Measurements from ENCODE around the gene ATP11A.
"Not testable (repeated sequence)": the region's sequence is repeated elsewhere in the genome, so short reads cannot be mapped to it uniquely, and the experiment has no call there.

The ATP11A gene

GRCh38 chr13:112850273-112850672 lies 160.4 kb downstream of the ATP11A start:
- Mint-ChIP-seq H3K27ac (no peak overlapping the region), H3K9me3 (no peaks in the 10 kb centered on the region), H3K4me1 (peaks cover 4% of the 10 kb centered on the region), H3K27me3 (no peaks in the 10 kb centered on the region), H3K36me3 (ENCODE audit: low read depth) (peaks cover 28% of the 10 kb centered on the region), H3K4me3 (no peak overlapping the region)
- no peak for ATAC-seq
- no peak for DNase-seq

- Mint-ChIP-seq H3K36me3 (ENCODE audit: low read depth) (peaks cover 35% of the 10 kb centered on the region), H3K9me3 (no peaks in the 10 kb centered on the region), H3K4me1 (peaks cover 4% of the 10 kb centered on the region), H3K27me3 (no peaks in the 10 kb centered on the region), H3K4me3 (no peak overlapping the region), H3K27ac (no peak overlapping the region)
- DNase-seq (no peak), ATAC-seq (no peak)
Measured at GRCh38 chr13:112851107-112852038, 161.5 kb downstream of the ATP11A start.

- ATAC-seq (no peak), DNase-seq (no peak)
- peaks cover 38% of the 10 kb centered on the region for H3K36me3 Mint-ChIP-seq (ENCODE audit: low read depth)
- H3K4me1 Mint-ChIP-seq: peaks cover 4% of the 10 kb centered on the region
- no peaks in the 10 kb centered on the region for H3K27me3 Mint-ChIP-seq
- no peak overlapping the region for H3K4me3 Mint-ChIP-seq
- H3K9me3 Mint-ChIP-seq: no peaks in the 10 kb centered on the region
- no peak overlapping the region for H3K27ac Mint-ChIP-seq
Measured at GRCh38 chr13:112852392-112852791, 162.6 kb downstream of the ATP11A start.

DNA sequence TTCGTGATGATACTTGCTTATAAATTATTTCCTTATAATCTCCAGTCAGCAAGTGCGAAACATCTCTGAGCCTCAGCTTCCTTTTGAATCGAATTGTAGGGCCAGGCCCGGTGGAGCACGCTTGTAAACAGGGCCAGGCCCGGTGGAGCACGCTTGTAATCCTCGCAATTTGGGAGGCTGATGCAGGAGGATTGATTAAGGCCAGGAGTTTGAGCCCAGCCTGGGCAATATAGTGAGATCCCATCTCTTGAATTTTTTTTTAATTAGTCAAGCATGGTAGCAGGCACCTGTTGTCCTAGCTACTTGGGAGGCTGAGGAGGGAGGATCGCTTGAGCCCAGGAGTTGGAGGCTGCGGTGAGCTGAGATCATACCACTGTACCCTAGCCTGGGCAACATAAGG lies 163.0 kb downstream of the ATP11A start:
- ATAC-seq (no peak), DNase-seq (no peak)
- Mint-ChIP-seq H3K27ac (no peak overlapping the region), H3K36me3 (ENCODE audit: low read depth) (peaks cover 39% of the 10 kb centered on the region), H3K4me3 (no peak overlapping the region), H3K4me1 (peaks cover 4% of the 10 kb centered on the region), H3K9me3 (no peaks in the 10 kb centered on the region), H3K27me3 (no peaks in the 10 kb centered on the region)

- Mint-ChIP-seq H3K27me3 (no peaks in the 10 kb centered on the region), H3K36me3 (ENCODE audit: low read depth) (peaks cover 42% of the 10 kb centered on the region), H3K9me3 (no peaks in the 10 kb centered on the region), H3K27ac (no peak overlapping the region), H3K4me3 (no peak overlapping the region), H3K4me1 (no peaks in the 10 kb centered on the region)
- ATAC-seq (no peak), DNase-seq (no peak)
Measured at GRCh38 chr13:112854321-112854720, 164.5 kb downstream of the ATP11A start.

DNA sequence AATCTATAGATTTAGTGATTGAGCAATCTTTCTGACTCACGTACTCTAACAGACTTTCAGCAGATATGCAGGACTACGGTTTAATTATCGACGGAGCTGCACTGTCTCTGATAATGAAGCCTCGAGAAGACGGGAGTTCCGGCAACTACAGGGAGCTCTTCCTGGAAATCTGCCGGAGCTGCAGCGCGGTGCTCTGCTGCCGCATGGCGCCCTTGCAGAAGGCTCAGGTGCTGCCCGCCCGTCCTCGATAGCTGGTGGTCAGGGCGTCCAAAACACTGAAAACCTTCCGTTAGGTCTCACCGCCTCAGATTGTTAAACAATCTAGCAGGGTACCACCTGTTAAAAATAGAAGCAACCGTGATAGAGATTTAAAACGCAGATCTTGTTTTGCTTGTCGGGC lies 166.0 kb downstream of the ATP11A start:
- Mint-ChIP-seq H3K36me3 (ENCODE audit: low read depth) (peaks cover 45% of the 10 kb centered on the region), H3K4me1 (no peaks in the 10 kb centered on the region)

GRCh38 chr13:112857914-112858490 lies 168.2 kb downstream of the ATP11A start:
- H3K27ac Mint-ChIP-seq: no peak overlapping the region
- no peaks in the 10 kb centered on the region for H3K27me3 Mint-ChIP-seq
- no peaks in the 10 kb centered on the region for H3K4me1 Mint-ChIP-seq
- no peak overlapping the region for H3K4me3 Mint-ChIP-seq
- DNase-seq: no peak
- H3K36me3 Mint-ChIP-seq (ENCODE audit: low read depth): peaks cover 48% of the 10 kb centered on the region
- no peaks in the 10 kb centered on the region for H3K9me3 Mint-ChIP-seq
- ATAC-seq: no peak

More for the DNA sequence above, 166.0 kb downstream of the ATP11A start:
- H3K4me3 Mint-ChIP-seq: no peak overlapping the region
- no peak for DNase-seq
- no peaks in the 10 kb centered on the region for H3K9me3 Mint-ChIP-seq
- H3K27me3 Mint-ChIP-seq: no peaks in the 10 kb centered on the region
- no peak overlapping the region for H3K27ac Mint-ChIP-seq
- no peak for ATAC-seq

GRCh38 chr13:112859128-112859816 lies 169.4 kb downstream of the ATP11A start:
- H3K27me3 Mint-ChIP-seq: no peaks in the 10 kb centered on the region
- H3K27ac Mint-ChIP-seq: no peak overlapping the region
- no peaks in the 10 kb centered on the region for H3K4me1 Mint-ChIP-seq
- H3K9me3 Mint-ChIP-seq: no peaks in the 10 kb centered on the region
- H3K4me3 Mint-ChIP-seq: no peak overlapping the region
- no peak for ATAC-seq
- peaks cover 42% of the 10 kb centered on the region for H3K36me3 Mint-ChIP-seq (ENCODE audit: low read depth)
- no peak for DNase-seq

DNA sequence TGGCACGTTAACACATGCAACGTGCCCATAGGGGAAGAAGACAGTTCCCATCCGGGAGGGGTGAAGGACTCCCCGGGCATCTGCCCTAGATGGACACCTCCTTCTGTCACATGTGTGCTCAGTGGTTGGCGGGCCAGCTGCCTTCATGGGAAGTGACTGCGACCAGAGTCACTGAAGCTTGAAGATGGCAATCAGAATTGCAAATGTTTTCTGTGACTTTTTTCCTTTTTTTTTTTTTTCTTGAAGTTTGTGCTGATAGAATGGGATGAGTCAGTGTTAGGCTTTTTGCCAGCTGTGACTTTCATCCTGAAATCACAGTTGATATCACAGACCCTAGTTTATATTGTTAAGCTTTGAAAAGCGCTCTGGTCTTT lies 170.0 kb downstream of the ATP11A start:
- Mint-ChIP-seq H3K27me3 (no peaks in the 10 kb centered on the region), H3K4me3 (no peak overlapping the region), H3K9me3 (no peaks in the 10 kb centered on the region), H3K4me1 (no peaks in the 10 kb centered on the region), H3K36me3 (ENCODE audit: low read depth) (peaks cover 42% of the 10 kb centered on the region), H3K27ac (no peak overlapping the region)
- no peak for DNase-seq
- no peak for ATAC-seq

DNA sequence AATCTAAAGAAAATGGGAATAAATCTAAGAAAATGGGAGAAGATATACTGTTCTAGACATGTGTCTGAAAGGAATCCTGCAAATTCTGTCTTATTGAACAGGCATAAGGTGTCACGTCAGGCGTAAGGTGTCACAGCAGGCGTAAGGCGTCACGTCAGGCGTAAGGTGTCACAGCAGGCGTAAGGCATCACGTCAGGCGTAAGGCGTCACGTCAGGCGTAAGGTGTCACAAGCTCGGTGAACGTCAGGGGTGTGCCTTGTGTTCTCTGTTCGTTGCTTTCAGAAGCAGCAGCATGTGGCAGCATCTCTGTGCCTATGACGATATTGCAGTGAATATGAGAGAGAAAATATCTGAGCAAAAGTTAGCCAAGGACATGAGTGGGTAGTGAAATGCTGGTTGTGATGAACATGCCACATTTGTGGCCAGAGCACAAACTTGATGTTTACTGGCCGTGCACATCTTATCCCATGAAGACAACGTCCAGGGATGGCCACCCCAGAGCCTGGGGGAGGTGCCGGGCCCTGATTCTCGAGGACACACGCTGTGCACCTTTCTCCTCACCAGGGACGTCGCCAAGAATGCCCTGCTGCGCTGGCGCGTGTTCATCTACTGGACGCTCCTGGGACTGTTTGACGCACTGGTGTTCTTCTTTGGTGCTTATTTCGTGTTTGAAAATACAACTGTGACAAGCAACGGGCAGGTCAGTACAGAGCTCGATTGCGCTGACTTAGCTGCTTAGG lies 172.2 kb downstream of the ATP11A start:
- no peaks in the 10 kb centered on the region for H3K27me3 Mint-ChIP-seq
- peaks cover 32% of the 10 kb centered on the region for H3K36me3 Mint-ChIP-seq (ENCODE audit: low read depth)
- DNase-seq (no peak), ATAC-seq (no peak)
- no peak overlapping the region for H3K27ac Mint-ChIP-seq
- no peaks in the 10 kb centered on the region for H3K4me1 Mint-ChIP-seq
- H3K9me3 Mint-ChIP-seq: no peaks in the 10 kb centered on the region
- no peak overlapping the region for H3K4me3 Mint-ChIP-seq

DNA sequence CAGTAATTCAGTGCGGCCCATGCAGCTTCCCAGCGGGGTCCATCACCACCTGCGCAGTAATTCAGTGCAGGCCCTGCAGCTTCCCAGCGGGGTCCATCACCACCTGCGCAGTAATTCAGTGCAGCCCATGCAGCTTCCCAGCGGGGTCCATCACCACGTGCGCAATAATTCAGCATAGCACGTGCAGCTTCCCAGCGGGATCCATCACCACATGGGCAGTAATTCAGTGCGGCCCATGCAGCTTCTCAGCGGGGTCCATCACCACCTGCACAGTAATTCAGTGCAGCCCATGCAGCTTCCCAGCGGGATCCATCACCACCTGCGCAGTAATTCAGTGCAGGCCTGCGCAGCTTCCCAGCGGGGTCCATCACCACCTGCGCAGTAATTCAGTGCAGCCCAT lies 173.5 kb downstream of the ATP11A start:
- H3K27ac Mint-ChIP-seq, H3K4me1 Mint-ChIP-seq, H3K4me3 Mint-ChIP-seq, H3K9me3 Mint-ChIP-seq, ATAC-seq, DNase-seq, H3K27me3 Mint-ChIP-seq: not testable (repeated sequence)
- peaks cover 26% of the 10 kb centered on the region for H3K36me3 Mint-ChIP-seq (ENCODE audit: low read depth)

- H3K9me3 Mint-ChIP-seq, H3K4me1 Mint-ChIP-seq, H3K4me3 Mint-ChIP-seq, ATAC-seq, H3K27ac Mint-ChIP-seq, DNase-seq, H3K27me3 Mint-ChIP-seq: not testable (repeated sequence)
- H3K36me3 Mint-ChIP-seq (ENCODE audit: low read depth): peaks cover 20% of the 10 kb centered on the region
Measured at GRCh38 chr13:112865478-112865877, 175.6 kb downstream of the ATP11A start.

DNA sequence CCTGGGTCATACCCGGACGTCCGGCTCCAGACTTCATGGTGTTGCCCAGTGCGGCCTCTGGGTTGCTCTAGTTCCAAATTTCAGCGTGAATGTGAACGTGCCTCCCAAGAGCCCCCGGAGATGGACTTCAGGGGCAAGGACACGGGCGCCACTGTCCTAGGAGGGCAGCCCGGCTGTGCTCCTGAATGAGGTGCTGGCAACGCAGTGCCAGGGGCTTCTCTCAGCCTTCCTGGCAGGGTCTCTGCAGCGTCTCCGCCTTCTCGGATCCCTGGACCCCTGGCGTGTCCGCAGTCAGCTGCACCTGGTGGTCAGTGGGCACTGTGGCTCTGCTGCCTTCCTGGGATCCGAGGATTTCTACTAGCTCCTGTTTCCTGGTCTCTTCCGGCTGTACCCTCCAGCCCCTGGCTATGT lies 177.5 kb downstream of the ATP11A start:
- Mint-ChIP-seq H3K4me1 (peaks cover 3% of the 10 kb centered on the region), H3K27ac (no peak overlapping the region), H3K4me3 (no peak overlapping the region), H3K27me3 (no peaks in the 10 kb centered on the region), H3K9me3 (no peaks in the 10 kb centered on the region), H3K36me3 (ENCODE audit: low read depth) (peaks cover 11% of the 10 kb centered on the region)
- DNase-seq: no peak
- ATAC-seq: no peak

DNA sequence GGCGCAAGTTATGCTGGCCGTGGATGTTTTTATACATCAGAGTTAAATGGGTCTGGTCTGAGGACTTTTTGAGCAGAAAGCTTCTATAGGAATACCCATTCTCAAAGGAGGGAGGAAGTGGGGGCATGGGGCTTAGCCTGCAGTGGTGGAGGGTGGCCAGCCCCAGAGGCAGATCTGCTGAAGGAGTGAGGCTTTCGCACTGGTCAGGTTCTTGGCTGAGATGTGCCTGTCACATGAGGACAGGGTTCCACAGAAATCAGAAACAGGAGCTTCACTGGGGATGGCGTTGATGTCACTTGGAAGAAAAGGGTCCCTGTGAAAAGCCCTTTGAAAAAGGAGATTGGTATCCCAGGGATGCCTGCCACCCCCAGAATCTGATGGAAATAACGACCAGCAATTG lies 178.5 kb downstream of the ATP11A start:
- ATAC-seq (no peak), DNase-seq (no peak)
- no peaks in the 10 kb centered on the region for H3K27me3 Mint-ChIP-seq
- no peak overlapping the region for H3K4me3 Mint-ChIP-seq
- H3K27ac Mint-ChIP-seq: no peak overlapping the region
- no peaks in the 10 kb centered on the region for H3K9me3 Mint-ChIP-seq
- H3K4me1 Mint-ChIP-seq: peaks cover 11% of the 10 kb centered on the region
- peaks cover 10% of the 10 kb centered on the region for H3K36me3 Mint-ChIP-seq (ENCODE audit: low read depth)
